Erythroblast (primary cell): ENCODE results near the gene CSMD2.

ENCODE experiments used
- GATA1 ChIP-seq: IDR thresholded peaks from 2 replicates; pipeline ENCODE4 v1.6.1; 2011; ENCODE audit warnings: low read depth, mild to moderate bottlenecking, control low read depth, low read length, moderate library complexity
- POLR2A ChIP-seq: IDR thresholded peaks from 2 replicates; pipeline ENCODE4 v1.6.1; 2011; ENCODE audit warnings: mild to moderate bottlenecking, low read length

DNA sequence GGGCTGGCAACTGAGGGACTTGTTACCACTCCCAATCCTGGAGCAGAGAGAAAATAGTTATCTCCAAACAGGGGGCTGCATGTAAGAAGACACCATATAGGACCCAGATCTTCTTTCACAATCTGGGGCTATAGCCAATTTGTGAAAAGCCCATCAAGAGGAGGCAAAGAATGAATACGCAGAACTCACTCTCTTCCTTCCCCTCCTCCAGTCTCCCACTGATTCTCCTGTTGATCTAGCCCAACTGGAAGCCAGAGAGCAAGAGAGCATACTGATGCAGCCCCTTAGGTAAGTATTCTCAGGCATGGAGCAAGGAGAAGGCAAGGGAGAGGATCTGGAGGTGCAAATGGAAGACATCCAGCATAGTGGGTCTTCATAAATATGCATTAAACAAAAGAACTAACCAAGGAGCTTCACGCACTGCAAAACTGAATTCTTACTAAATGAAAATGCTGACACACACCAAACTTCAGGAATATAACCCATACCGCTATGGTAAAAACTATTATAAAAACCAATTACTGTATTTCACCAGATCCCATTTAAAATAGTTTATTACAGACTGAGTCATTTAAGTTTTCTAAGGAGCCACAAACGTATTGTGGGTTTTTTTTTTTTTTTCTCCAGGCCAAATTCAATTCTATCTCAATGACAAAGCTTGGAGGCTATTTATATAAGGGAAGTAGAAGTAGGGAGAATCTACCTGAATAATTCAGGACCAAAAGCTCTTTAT, 316.7 kb downstream of the CSMD2 start:
- TF ChIP-seq POLR2A: no peak
- TF ChIP-seq GATA1: no peak
